ENCODE measurements around the gene HAND1. TPM values are rescaled to one million over a fixed set of nuclear protein-coding genes. Genes with fewer than 3 reads are reported as not detected.

The HAND1 gene
- total and polyA plus RNA-seq, 2 donors (not counting 1 experiment from before 2014, with no cell fraction given): not detected

GRCh38 chr5:154487541-154487940, 9.5 kb upstream of the HAND1 start:
- intact Hi-C loops (cut with micrococcal nuclease): loop anchor here (2.0 kb wide), 1 partner anchor 15 kb away; no protein-coding TSS in a partner anchor
- CTCF ChIA-PET: interaction anchor here (1.2 kb wide), 1 partner anchor 18 kb away, joined by 3 read pairs; no protein-coding TSS in a partner anchor
- no peak for ATAC-seq (ENCODE audit: low read depth)
- Histone ChIP-seq H3K79me2 (ENCODE audit: control insufficient read depth, insufficient read depth, low read length) (no peaks in the 10 kb centered on the region), H3K4me2 (replicated peaks; ENCODE audit: low read depth, low read length, poor library complexity, severe bottlenecking) (no peak overlapping the region), H3K27ac (ENCODE audit: low read length in 2 of 2) (no peak overlapping the region), H2AFZ (ENCODE audit: insufficient read depth, low read depth, low read length, poor library complexity, severe bottlenecking) (no peak overlapping the region), H4K20me1 (ENCODE audit: control insufficient read depth, insufficient read depth, low read length, poor library complexity, severe bottlenecking) (no peaks in the 10 kb centered on the region), H3K4me3 (ENCODE audit: control extremely low read depth in 1 of 5, extremely low read depth in 1 of 5, insufficient read depth in 1 of 5, low read depth in 2 of 5, low read length in 4 of 5) (no peak overlapping the region), H3K9me3 (ENCODE audit: control extremely low read depth in 1 of 3, control insufficient read depth in 2 of 3, insufficient read depth in 1 of 3, low read length in 2 of 3) (peaks cover 0 to 20% (median 9%) of the 10 kb centered on the region in 3 donors), H3K4me1 (ENCODE audit: control insufficient read depth in 2 of 2, insufficient read depth in 2 of 2, low read length in 2 of 2) (peaks cover 10 to 16% of the 10 kb centered on the region in 2 donors), H3K27me3 (replicated peaks in 1 of 4; ENCODE audit: control extremely low read depth in 1 of 4, control insufficient read depth in 3 of 4, insufficient read depth in 4 of 4, low read length in 3 of 4) (peaks cover 0 to 64% (median 57%) of the 10 kb centered on the region in 4 experiments), H3K9ac (ENCODE audit: low read length) (no peak overlapping the region), H3K36me3 (replicated peaks in 1 of 2; ENCODE audit: control extremely low read depth in 1 of 2, control insufficient read depth in 1 of 2, extremely low read depth in 1 of 2, insufficient read depth in 2 of 2, low read length in 1 of 2) (no peaks in the 10 kb centered on the region)
- H3K4me3 Mint-ChIP-seq: no peak overlapping the region
- H3K9me3 Mint-ChIP-seq (ENCODE audit: insufficient read depth): no peaks in the 10 kb centered on the region
- no peak for DNase-seq
- 25% methylated on average over 2 of the region's 2 CpGs for WGBS (ENCODE audit: insufficient coverage)
- POLR2A ChIA-PET: no interaction called here
- H3K4me1 Mint-ChIP-seq: peaks cover 13% of the 10 kb centered on the region
- no peak for TF ChIP-seq EZH2 (IDR thresholded peaks at IDR 0.05; ENCODE audit: borderline replicate concordance, insufficient read depth, low read depth, low read length, poor library complexity, severe bottlenecking)
- no peak for TF ChIP-seq CTCF (IDR thresholded peaks at IDR 0.05)
- no peak overlapping the region for H3K27ac Mint-ChIP-seq
- H3K27me3 Mint-ChIP-seq: peaks cover 72% of the 10 kb centered on the region

GRCh38 chr5:154486427-154486866, 8.4 kb upstream of the HAND1 start:
- Mint-ChIP-seq H3K4me1 (peaks cover 13% of the 10 kb centered on the region), H3K9me3 (ENCODE audit: insufficient read depth) (no peaks in the 10 kb centered on the region), H3K27me3 (peaks cover 78% of the 10 kb centered on the region), H3K4me3 (no peak overlapping the region), H3K27ac (no peak overlapping the region)
- 21% methylated on average over 3 of the region's 4 CpGs for WGBS (ENCODE audit: insufficient coverage)
- ChIA-PET CTCF (interaction anchor here (0.7 to 1.2 kb wide), 2 partner anchors 17 to 414 kb away, joined by 3 read pairs; no protein-coding TSS in a partner anchor), POLR2A (no interaction called here)
- DNase-seq: no peak
- Histone ChIP-seq H3K79me2 (ENCODE audit: control insufficient read depth, insufficient read depth, low read length) (no peaks in the 10 kb centered on the region), H2AFZ (ENCODE audit: insufficient read depth, low read depth, low read length, poor library complexity, severe bottlenecking) (no peak overlapping the region), H3K27me3 (replicated peaks in 1 of 4; ENCODE audit: control extremely low read depth in 1 of 4, control insufficient read depth in 3 of 4, insufficient read depth in 4 of 4, low read length in 3 of 4) (peaks cover 0 to 75% (median 65%) of the 10 kb centered on the region in 4 experiments), H3K4me3 (ENCODE audit: control extremely low read depth in 1 of 5, extremely low read depth in 1 of 5, insufficient read depth in 1 of 5, low read depth in 2 of 5, low read length in 4 of 5) (no peak overlapping the region), H3K9ac (ENCODE audit: low read length) (no peak overlapping the region), H3K4me1 (ENCODE audit: control insufficient read depth in 2 of 2, insufficient read depth in 2 of 2, low read length in 2 of 2) (peaks cover 10 to 16% of the 10 kb centered on the region in 2 donors), H3K9me3 (ENCODE audit: control extremely low read depth in 1 of 3, control insufficient read depth in 2 of 3, insufficient read depth in 1 of 3, low read length in 2 of 3) (peaks cover 0 to 27% (median 9%) of the 10 kb centered on the region in 3 donors), H3K4me2 (replicated peaks; ENCODE audit: low read depth, low read length, poor library complexity, severe bottlenecking) (no peak overlapping the region), H4K20me1 (ENCODE audit: control insufficient read depth, insufficient read depth, low read length, poor library complexity, severe bottlenecking) (no peaks in the 10 kb centered on the region), H3K36me3 (replicated peaks in 1 of 2; ENCODE audit: control extremely low read depth in 1 of 2, control insufficient read depth in 1 of 2, extremely low read depth in 1 of 2, insufficient read depth in 2 of 2, low read length in 1 of 2) (no peaks in the 10 kb centered on the region), H3K27ac (ENCODE audit: low read length in 2 of 2) (no peak overlapping the region)
- no peak for ATAC-seq (ENCODE audit: low read depth)
- no peak for TF ChIP-seq EZH2 (IDR thresholded peaks at IDR 0.05; ENCODE audit: borderline replicate concordance, insufficient read depth, low read depth, low read length, poor library complexity, severe bottlenecking)
- no peak for TF ChIP-seq CTCF (IDR thresholded peaks at IDR 0.05)
- intact Hi-C loops (cut with micrococcal nuclease): loop anchor here (2.0 kb wide), 1 partner anchor 14 kb away; no protein-coding TSS in a partner anchor
